UCSD-AML1 (cell line): Measurements from ENCODE around the gene PLOD2.

Experiments
- DNase-seq: peaks from one replicate; lab custom pipeline; 2025; ENCODE audit not compliant: unreplicated experiment; lab: John Stamatoyannopoulos, UW

Gene PLOD2

DNA sequence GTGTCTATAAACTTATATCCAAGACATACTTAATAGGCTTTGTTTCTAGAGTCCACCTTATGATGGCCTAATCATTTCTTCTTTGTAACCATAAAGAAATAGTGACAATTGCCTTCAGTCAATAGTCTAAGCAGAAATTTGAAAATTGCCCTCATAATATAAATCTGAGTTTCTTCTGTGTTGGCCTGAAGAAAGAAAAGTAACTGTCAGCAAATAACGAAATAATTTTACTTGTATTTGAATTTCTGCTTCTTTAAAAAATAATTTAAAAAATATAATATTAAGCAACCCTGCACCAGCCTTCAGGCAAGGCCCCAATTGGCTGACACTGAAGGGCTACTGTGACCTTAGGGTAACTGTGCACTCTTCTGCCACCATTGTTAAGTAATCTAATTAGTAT, 113.5 kb downstream of the PLOD2 start:
- DNase-seq, result no peak

DNA sequence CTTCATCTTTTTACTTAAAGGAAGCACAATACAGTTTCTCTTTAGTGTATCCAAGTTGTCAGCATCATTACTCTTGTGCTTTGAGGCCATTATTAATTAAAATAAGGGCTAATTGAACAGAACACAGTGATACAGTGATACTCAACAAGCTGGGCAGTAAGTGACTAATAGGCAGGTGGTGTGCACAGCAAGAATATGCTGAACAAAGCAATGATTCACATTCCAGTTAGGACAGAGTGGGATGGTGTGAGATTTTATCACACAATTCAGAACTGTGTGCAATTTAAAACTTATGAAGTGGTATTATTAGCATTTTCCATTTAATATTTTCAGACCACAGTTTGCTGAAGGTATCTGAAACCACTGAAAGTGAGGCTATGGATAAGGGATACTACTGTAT, 116.9 kb downstream of the PLOD2 start:
- no peak for DNase-seq

DNA sequence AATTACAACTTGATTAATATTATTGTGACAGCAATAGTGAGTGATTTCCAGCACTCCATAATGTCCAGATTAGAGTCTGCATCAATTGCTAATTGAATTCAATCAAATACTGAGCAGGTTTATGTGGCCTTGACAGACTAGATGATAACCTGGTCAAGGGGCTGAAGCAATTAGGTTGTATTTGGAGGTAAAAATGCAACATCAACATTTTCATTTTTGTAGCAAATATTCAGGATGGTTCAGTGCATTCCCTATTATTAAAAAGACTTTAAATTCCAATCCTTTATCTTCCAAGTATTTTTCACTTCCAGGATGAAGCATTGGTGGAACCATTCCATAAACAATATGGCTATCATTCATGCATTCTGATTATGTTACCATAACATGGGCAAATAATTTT, 120.4 kb downstream of the PLOD2 start:
- DNase-seq, result no peak

DNA sequence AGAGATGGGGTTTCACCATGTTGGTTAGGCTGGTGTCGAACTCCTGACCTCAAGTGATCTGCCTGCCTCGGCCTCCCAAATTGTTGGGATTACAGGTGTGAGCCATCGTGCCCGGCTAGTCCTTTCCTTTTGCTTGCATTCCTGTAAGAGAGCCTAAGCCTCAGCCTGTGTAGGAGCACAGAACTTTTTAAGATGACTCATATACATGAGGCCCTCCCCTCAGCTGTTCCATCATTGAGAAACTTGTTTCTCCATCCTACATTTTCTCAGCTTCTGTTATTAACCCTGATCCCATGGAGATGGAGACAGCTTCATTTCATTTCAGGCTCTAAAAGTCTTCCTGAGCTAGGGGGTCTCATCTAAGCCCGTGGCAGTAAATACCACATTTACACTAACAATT, 123.3 kb downstream of the PLOD2 start:
- no peak for DNase-seq

DNA sequence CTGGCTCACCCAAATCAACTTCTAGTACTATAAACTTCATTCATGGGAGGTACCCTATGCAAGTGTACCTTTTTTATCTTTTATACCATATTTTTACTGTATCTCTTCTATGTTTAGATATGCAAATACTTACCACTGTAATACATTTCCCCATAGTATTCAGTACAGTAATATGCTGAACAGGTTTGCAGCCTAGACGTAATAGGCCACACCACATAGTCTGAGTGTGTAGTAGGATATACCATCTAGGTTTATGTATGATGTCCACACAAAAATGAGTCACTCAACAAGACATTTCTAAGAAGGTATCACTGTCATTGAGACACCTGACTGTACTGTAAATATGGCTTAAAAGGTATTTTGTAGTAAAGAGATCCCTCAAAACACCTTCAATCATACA, 124.7 kb downstream of the PLOD2 start:
- DNase-seq, result no peak

DNA sequence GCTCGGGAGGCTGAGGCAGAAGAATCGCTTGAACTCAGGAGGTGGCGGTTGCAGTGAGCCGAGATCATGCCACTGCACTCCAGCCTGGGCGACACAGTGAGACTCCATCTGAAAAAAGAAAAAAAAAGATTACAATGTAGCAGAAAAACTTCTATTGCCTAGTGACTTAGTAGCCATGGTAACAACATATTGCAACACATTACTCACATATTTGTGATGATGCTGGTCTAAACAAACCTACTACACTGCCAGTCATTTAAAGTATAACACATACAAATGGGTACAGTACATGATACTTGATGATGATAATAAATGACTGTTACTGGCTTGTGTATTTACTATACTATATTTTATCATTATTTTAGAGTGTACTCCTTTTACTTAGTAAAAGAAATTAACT, 125.6 kb downstream of the PLOD2 start:
- no peak for DNase-seq

DNA sequence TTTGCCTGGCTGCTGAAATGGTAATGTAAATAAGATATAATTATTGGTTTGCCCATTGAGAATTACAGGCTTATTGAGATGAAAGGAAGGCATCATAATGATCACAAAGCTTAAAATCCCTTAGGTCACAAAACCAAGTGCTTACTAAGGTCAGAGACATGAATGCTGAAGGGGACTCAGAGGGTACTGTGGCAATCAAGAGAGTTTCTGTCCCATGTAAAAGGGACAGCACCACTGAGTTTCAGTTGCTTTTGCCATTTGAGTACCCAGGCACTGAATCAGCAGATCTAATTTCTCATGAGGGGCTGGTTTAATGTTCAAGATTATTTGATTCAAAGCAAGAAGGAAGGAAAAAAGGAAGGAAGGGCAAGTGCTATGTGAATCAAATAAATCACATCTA, 127.0 kb downstream of the PLOD2 start:
- no peak for DNase-seq

DNA sequence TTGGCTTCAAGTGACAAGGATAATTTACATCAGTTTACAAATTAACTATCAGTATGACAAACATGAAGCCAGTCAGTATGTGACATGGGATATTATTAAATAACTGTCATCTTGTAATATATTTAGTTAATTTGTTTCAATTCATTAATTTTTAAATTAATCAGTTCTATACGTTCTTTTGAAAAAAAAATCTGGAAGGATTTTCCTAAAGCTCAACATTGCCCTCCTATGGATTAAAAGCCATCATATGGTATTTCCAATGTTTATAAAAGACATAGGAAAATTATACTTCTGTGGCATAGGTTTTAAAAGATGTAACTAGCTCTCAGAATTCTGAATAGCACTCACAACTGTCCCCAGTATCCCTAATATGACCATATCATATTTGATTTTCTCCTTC, 134.4 kb downstream of the PLOD2 start:
- DNase-seq, result no peak

DNA sequence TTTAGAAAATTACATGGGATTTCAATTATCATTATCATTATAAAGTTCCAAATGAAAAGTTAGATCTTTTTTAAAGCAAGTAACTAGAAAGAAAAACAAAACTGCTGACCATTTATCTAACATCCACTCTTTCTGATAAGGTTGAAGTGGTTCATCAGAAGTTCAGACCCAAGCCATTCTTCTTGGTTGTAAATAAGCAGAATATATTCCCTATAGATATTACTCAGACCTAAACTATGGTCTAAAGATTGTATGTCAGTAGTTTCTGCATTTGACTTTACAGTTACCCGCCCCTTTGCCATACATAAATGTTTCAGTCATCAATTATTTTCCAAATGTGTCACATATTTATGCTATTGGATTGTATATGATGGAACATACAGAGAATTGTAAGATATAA, 136.7 kb downstream of the PLOD2 start:
- DNase-seq, result no peak

DNA sequence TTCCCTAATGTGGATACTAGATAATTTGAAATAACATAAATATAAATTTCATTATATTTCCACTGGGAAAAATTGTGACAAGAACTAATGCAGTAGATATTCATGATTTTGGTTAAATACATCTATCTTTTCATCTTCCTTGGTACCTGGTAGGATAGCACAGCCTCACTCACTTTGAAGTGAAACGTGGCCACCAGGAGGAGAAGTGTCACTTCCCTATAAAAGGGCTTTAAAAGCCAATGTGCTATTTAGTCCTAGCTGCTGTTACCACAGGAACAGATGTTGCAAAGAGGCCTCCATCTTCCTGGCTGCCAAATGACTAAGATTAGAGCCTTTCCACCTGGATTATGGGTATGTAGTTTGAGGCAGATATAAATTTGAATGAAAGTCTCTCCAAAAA, 140.0 kb downstream of the PLOD2 start:
- no peak for DNase-seq

DNA sequence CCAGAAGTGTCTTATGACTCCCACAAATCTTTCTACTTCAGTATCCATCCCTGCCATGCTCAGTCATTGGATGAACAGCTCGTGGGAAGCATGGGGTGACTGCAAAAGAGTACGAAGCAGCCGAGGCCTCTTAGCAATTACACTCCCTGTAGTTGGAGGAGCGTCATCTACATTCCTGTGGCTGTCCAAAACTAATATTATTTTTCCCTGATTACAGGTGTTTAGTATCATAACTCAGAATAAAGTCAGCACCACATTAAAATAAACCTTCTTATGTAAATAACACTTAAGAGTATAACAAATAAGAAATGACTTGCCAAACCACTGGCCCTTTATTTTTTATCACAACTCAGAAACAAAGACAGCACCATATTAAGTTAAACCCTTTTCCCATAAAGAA, 141.5 kb downstream of the PLOD2 start:
- DNase-seq, result no peak
